ENCODE measurements around the gene PTPRR. TPM values are rescaled to one million over a fixed set of nuclear protein-coding genes. Genes with fewer than 3 reads are reported as not detected.

The PTPRR gene
- total RNA-seq, 1 experiment from 2014 or later: 0.46 TPM

GRCh38 chr12:70929029-70929428, 8.5 kb upstream of the PTPRR start:
- H3K27me3 Mint-ChIP-seq (ENCODE audit: low read depth): no peaks in the 10 kb centered on the region
- no peak overlapping the region for H3K27ac Mint-ChIP-seq
- no peak for DNase-seq (ENCODE audit: low spot score)
- TF ChIP-seq CREB1 (CRISPR knock-in tag; IDR thresholded peaks at IDR 0.05): no peak
- TF ChIP-seq CREM (CRISPR knock-in tag; IDR thresholded peaks at IDR 0.05): no peak
- no peak for TF ChIP-seq SMAD4 (CRISPR knock-in tag; IDR thresholded peaks at IDR 0.05)
- TF ChIP-seq FOXP4 (CRISPR knock-in tag; IDR thresholded peaks at IDR 0.05): no peak
- no peak for TF ChIP-seq FOXJ3 (CRISPR knock-in tag; IDR thresholded peaks at IDR 0.05; ENCODE audit: borderline replicate concordance)
- TF ChIP-seq TEAD1 (CRISPR knock-in tag; IDR thresholded peaks at IDR 0.05): no peak
- TF ChIP-seq ATF6 (CRISPR knock-in tag; IDR thresholded peaks at IDR 0.05): no peak
- TF ChIP-seq CTCF (IDR thresholded peaks at IDR 0.05): no peak
- no peak for TF ChIP-seq PREB (CRISPR knock-in tag; IDR thresholded peaks at IDR 0.05; ENCODE audit: borderline replicate concordance)
- no peak for TF ChIP-seq ZNF138 (CRISPR knock-in tag; conservative IDR thresholded peaks at IDR 0.05)
- TF ChIP-seq SMAD3 (CRISPR knock-in tag; IDR thresholded peaks at IDR 0.05; ENCODE audit: borderline replicate concordance): no peak
- TF ChIP-seq ZNF263 (CRISPR knock-in tag; IDR thresholded peaks at IDR 0.05; ENCODE audit: low read depth): no peak
- TF ChIP-seq TP53 (CRISPR knock-in tag; IDR thresholded peaks at IDR 0.05): no peak
- no peak for TF ChIP-seq ARID4B (CRISPR knock-in tag; IDR thresholded peaks at IDR 0.05; ENCODE audit: borderline replicate concordance)
- TF ChIP-seq GRHL2 (CRISPR knock-in tag; IDR thresholded peaks at IDR 0.05; ENCODE audit: insufficient replicate concordance, severe bottlenecking): no peak
- TF ChIP-seq NR3C1 (CRISPR knock-in tag; conservative IDR thresholded peaks at IDR 0.05; ENCODE audit: low read depth): no peak
- no peak for TF ChIP-seq SP1 (CRISPR knock-in tag; conservative IDR thresholded peaks at IDR 0.05)
- TF ChIP-seq MXD4 (CRISPR knock-in tag; IDR thresholded peaks at IDR 0.05; ENCODE audit: borderline replicate concordance): no peak
- TF ChIP-seq USF1 (CRISPR knock-in tag; IDR thresholded peaks at IDR 0.05): no peak
- TF ChIP-seq E2F1 (CRISPR knock-in tag; IDR thresholded peaks at IDR 0.05): no peak
- ATAC-seq: no peak
- ChIA-PET CTCF (no interaction called here), POLR2A (no interaction called here)
- no peaks in the 10 kb centered on the region for H3K36me3 Mint-ChIP-seq
- H3K4me1 Mint-ChIP-seq: no peaks in the 10 kb centered on the region
- H3K4me3 Mint-ChIP-seq: no peak overlapping the region
- no peaks in the 10 kb centered on the region for H3K9me3 Mint-ChIP-seq

All from WTC11 (cell line).